Superior temporal gyrus (tissue), 1 donor: ENCODE measurements around the gene SOX5.
"Not testable (repeated sequence)": the region's sequence is repeated elsewhere in the genome, so short reads cannot be mapped to it uniquely, and the experiment has no call there.

Experiments used
- DNase-seq: peaks from one replicate; pipeline ENCODE4 v3.0.0-alpha.2; 2016; ENCODE audit errors: extremely low spot score

The SOX5 gene

GRCh38 chr12:23543767-23544166, 405.7 kb downstream of the SOX5 start:
- no peak for DNase-seq

- no peak for DNase-seq
Observed at GRCh38 chr12:23542187-23542586, 407.3 kb downstream of the SOX5 start.

GRCh38 chr12:23540572-23540971, 408.9 kb downstream of the SOX5 start:
- DNase-seq = no peak

GRCh38 chr12:23536293-23536692, 413.2 kb downstream of the SOX5 start:
- DNase-seq = no peak

- DNase-seq = no peak
Observed at GRCh38 chr12:23535441-23535840, 414.0 kb downstream of the SOX5 start.

- no peak for DNase-seq
Observed at GRCh38 chr12:23534196-23534595, 415.3 kb downstream of the SOX5 start.

DNA sequence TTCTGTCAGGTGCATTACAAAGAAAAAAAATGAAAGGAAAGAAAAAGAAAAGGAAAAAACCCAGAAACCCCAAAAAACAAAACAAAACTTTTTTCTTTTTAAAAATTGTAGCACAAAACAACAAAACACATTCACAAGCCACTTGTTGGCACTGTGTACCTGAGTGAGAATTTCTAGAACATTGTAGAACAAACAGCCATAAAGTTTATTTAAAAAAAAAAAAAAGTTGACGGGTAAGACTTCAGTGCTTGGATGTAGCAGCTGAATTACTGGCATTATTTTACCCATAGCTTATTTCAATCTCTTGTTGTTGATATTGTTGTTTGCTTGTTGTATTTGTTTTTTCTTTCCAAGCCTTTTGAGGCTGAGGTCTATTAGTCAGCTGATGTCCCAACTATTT, 415.8 kb downstream of the SOX5 start:
- DNase-seq = no peak

- no peak for DNase-seq
Observed at GRCh38 chr12:23533265-23533664, 416.2 kb downstream of the SOX5 start.

DNA sequence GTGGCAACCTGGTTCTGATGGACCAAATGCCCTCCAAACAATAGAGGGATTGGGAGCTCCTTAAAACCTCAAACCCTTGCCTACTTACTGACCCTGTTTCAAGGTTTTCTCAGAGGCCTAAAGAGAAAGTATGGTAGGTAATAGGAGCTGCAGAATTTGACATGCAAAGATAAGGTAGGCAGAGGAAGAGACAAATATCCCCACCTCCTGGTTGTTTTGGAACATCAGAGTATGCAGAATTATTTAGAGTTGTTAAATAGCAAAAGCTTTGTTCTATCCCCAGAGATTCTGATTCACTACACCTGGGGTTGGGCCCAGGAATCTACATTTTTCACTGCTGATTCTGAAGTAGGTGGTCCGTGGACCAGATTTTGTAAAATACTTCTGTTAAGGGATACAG, 421.2 kb downstream of the SOX5 start:
- DNase-seq = no peak

DNA sequence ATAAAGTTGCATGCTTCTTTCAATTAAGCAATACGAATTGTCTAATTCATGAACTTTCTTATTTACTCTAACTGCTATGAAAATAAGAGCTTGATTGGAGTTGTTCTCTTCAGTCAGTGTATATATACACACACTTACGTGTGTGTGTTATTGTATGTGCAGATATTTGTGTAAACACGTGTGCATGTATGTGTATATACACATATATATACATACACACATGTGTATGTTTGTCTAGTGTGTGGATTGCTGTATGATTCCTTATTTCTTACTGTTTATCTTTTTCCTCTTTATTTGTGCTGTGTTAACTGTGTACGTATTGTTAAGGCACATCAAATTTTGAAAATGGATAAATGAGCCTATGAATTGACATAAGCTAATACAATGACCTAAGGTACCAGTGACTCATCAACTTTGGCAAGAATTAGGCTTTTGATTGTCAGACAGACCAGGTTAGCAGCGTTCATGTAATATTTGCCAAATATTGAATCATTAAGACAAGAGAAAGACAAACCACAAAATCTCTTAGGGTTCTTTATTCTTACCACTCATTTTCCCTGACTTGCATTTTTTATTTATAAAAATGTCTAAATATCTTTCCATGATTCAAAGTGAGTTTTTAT, 423.9 kb downstream of the SOX5 start:
- no peak for DNase-seq

DNA sequence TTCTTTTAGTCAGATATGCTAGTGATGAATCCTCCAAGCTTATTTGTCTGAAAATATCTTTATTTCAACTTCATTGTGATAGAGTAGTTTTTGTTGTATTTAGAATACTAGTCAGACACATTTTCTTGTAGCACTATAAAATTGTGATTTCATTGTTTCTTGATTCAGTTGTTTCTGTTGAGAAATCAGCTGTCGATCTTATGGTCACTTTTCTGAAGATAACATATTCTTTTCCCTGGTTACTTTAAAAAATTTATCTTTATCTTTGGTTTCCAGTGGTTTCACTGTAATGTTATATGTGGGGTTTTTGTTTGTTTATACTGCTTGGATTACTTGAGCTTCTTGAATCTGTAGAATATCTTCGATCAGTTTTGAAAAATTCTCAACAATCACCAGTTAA, 426.1 kb downstream of the SOX5 start:
- no peak for DNase-seq

- not testable (repeated sequence) for DNase-seq
Observed at GRCh38 chr12:23519444-23519843, 430.0 kb downstream of the SOX5 start.

DNA sequence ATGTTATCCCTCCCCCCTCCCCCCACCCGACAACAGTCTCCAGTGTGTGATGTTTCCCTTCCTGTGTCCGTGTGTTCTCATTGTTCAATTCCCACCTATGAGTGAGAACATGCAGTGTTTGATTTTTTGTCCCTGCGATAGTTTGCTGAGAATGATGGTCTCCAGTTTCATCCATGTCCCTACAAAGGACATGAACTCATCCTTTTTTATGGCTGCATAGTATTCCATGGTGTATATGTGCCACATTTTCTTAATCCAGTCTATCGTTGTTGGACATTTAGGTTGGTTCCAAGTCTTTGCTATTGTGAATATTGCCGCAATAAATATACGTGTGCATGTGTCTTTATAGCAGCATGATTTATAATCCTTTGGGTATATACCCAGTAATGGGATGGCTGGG, 433.7 kb downstream of the SOX5 start:
- DNase-seq = not testable (repeated sequence)

- DNase-seq = no peak
Observed at GRCh38 chr12:23510484-23510883, 439.0 kb downstream of the SOX5 start.

GRCh38 chr12:23509832-23510231, 439.6 kb downstream of the SOX5 start:
- not testable (repeated sequence) for DNase-seq

DNA sequence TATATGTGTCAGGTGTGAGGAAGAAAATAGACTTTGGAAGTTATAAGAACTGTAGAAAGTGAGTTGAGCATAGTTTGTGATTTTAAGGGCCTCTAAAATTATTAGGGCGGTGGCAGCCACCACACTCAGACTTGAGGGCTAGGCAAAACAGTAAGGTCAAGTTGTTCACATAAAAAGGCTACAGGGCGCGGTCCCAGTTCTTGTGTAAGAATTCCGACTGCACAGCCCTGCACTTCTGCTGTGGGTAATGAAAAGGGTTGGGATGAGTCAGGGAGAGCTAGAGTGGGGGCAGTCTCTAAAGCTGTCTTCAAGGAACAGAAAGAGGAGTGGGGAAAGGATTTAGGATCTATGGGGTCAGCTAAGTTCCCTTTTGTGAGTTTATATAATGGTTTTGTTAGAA, 441.7 kb downstream of the SOX5 start:
- DNase-seq = not testable (repeated sequence)

- DNase-seq = not testable (repeated sequence)
Observed at GRCh38 chr12:23505736-23506135, 443.7 kb downstream of the SOX5 start.

DNA sequence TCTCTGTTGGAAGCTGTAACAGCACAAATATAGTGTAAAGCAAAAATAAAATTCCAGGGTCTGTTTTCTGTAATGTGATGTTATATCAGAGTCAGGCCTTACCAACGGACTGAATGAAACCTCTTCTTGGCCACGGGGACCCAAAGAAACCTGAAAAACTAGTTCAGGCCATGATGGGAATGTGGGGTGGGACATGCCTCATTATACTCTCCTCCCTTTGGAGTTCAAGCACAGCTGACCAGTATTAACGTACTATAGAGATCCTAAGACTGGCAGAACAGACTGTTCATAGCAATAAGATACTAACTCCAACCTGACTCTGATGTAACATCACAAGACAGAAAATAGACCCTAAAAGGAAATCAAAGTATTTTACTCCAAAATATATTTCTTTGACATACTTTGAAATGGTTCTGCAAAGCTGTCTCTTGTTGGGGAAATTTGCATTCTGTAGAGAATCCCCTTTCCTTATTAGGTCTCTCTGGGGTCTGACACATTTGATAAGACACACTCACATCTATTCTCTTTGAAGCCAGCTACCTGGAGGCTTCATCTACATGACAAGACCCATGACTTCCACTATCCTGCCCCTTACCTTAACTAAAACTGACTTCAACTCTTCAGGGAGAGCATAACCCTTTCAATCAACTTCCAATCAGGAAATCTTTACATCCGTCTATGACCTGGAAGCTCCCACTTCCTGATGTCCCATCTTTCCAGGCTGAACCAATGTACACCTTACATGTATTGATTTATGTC, 444.6 kb downstream of the SOX5 start:
- DNase-seq = no peak

- no peak for DNase-seq
Observed at GRCh38 chr12:23504043-23504442, 445.4 kb downstream of the SOX5 start.

- no peak for DNase-seq
Observed at GRCh38 chr12:23503544-23503943, 445.9 kb downstream of the SOX5 start.

DNA sequence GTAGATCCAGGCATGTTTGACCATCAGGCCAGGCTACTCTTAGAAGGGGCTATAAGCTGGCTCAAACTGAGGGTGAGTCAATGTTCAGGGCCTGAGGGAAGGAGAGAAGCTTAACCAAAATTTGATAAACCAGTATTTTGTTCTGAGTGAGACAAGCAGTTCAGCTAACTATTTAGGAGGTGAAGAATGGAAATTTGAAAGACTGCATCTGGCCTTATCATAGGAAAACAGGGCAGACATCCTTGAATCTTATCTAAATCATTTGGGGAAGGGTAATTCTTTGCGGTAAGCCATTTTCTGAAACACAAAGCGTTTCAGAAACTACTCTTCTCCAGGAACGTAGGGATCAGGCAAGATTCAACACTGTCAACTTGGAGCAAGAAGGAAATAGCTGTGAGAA, 447.2 kb downstream of the SOX5 start:
- no peak for DNase-seq

- DNase-seq = no peak
Observed at GRCh38 chr12:23495472-23495871, 454.0 kb downstream of the SOX5 start.

DNA sequence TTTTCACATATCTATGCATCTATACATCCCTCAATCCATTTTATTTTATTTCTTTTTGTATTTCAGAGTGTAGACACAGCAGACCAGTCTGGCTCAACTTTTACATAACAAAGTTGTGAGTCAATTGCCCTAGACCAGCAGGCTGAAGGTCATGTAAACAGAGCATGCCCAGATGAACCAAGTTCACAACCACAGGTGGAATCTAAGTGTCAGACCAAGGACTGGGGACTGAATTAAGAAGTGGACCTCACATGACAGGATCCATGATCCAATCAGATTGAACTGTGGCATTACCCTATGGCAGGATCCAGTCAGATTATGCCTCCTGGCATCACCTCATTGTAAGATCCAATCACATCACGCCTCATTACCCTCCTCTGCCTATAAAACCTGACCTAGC, 455.8 kb downstream of the SOX5 start:
- no peak for DNase-seq

- not testable (repeated sequence) for DNase-seq
Observed at GRCh38 chr12:23491029-23491428, 458.4 kb downstream of the SOX5 start.
